Measurements from ENCODE around the gene MAPK8. TPM values are rescaled to one million over a fixed set of nuclear protein-coding genes. Genes with fewer than 3 reads are reported as not detected.
A peak's percentile ranks its signal among the peaks of the same experiment; 100 is the strongest.

The MAPK8 gene
- total and polyA plus RNA-seq, 2 donors: 22.6 to 62.1 TPM

DNA sequence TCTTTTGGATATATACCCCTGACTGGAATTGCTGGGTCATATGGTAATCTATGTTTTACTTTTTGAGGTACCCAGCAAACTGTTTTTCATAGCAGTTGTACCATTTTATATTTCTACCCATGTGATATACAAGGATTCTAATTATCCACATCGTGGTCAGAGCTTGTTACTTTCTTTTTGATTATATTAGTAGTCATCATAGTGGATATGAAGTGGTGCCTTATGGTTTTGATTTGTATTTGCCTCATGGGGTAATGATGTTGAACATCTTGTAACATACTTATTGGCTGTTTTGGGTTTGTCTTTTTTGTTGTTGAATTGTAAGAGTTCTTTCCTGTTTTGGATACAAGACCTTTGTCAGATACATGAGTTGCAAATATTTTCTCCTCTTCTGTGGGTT, 51.7 kb downstream of the MAPK8 start:
- H3K36me3 ChIP-seq (ENCODE audit: control insufficient read depth in 2 of 2, insufficient read depth in 2 of 2, low read length in 1 of 2): no peaks in the 10 kb centered on the region
- no peaks in the 10 kb centered on the region for H3K4me1 ChIP-seq (ENCODE audit: control insufficient read depth in 2 of 2, insufficient read depth in 2 of 2, low read length in 2 of 2)
- no peak overlapping the region for H3K4me3 ChIP-seq (ENCODE audit: low read length in 2 of 2)
- 95% methylated on average over 1 of the region's 1 CpG for WGBS
- peaks cover 0 to 8% of the 10 kb centered on the region in 2 donors for H3K9me3 ChIP-seq (ENCODE audit: control insufficient read depth in 2 of 2, insufficient read depth in 1 of 2, low read length in 1 of 2)
- no peaks in the 10 kb centered on the region for H3K27me3 ChIP-seq (ENCODE audit: control insufficient read depth in 2 of 2, insufficient read depth in 1 of 2, low read length in 1 of 2)
- no peak for DNase-seq (ENCODE audit: low read depth in 6 of 9, low spot score in 9 of 9)
- H3K27ac ChIP-seq (ENCODE audit: low read depth in 1 of 2, low read length in 1 of 2): no peak overlapping the region

GRCh38 chr10:48358838-48359237, 52.4 kb downstream of the MAPK8 start:
- no peak for DNase-seq (ENCODE audit: low read depth in 6 of 9, low spot score in 9 of 9)
- Histone ChIP-seq H3K27ac (ENCODE audit: low read depth in 1 of 2, low read length in 1 of 2) (no peak overlapping the region), H3K4me3 (ENCODE audit: low read length in 2 of 2) (no peak overlapping the region), H3K36me3 (ENCODE audit: control insufficient read depth in 2 of 2, insufficient read depth in 2 of 2, low read length in 1 of 2) (no peaks in the 10 kb centered on the region), H3K4me1 (ENCODE audit: control insufficient read depth in 2 of 2, insufficient read depth in 2 of 2, low read length in 2 of 2) (no peaks in the 10 kb centered on the region), H3K27me3 (ENCODE audit: control insufficient read depth in 2 of 2, insufficient read depth in 1 of 2, low read length in 1 of 2) (no peaks in the 10 kb centered on the region), H3K9me3 (ENCODE audit: control insufficient read depth in 2 of 2, insufficient read depth in 1 of 2, low read length in 1 of 2) (peaks cover 0 to 8% of the 10 kb centered on the region in 2 donors)
- WGBS: 96% methylated on average over 5 of the region's 5 CpGs

GRCh38 chr10:48361176-48361575, 54.7 kb downstream of the MAPK8 start:
- DNase-seq (ENCODE audit: low read depth in 6 of 9, low spot score in 9 of 9): no peak

GRCh38 chr10:48363617-48364355, 57.3 kb downstream of the MAPK8 start:
- Histone ChIP-seq H3K36me3 (ENCODE audit: control insufficient read depth in 2 of 2, insufficient read depth in 2 of 2, low read length in 1 of 2) (no peaks in the 10 kb centered on the region), H3K27ac (ENCODE audit: low read depth in 1 of 2, low read length in 1 of 2) (no peak overlapping the region), H3K4me3 (ENCODE audit: low read length in 2 of 2) (no peak overlapping the region), H3K9me3 (ENCODE audit: control insufficient read depth in 2 of 2, insufficient read depth in 1 of 2, low read length in 1 of 2) (no peaks in the 10 kb centered on the region), H3K4me1 (ENCODE audit: control insufficient read depth in 2 of 2, insufficient read depth in 2 of 2, low read length in 2 of 2) (no peaks in the 10 kb centered on the region), H3K27me3 (ENCODE audit: control insufficient read depth in 2 of 2, insufficient read depth in 1 of 2, low read length in 1 of 2) (no peaks in the 10 kb centered on the region)
- WGBS: 58% methylated on average over 5 of the region's 5 CpGs
- peak; percentile 16 to 80 (median 45) for DNase-seq (ENCODE audit: low read depth in 6 of 9, low spot score in 9 of 9)

More at GRCh38 chr10:48361176-48361575, 54.7 kb downstream of the MAPK8 start:
- Histone ChIP-seq H3K36me3 (ENCODE audit: control insufficient read depth in 2 of 2, insufficient read depth in 2 of 2, low read length in 1 of 2) (no peaks in the 10 kb centered on the region), H3K4me1 (ENCODE audit: control insufficient read depth in 2 of 2, insufficient read depth in 2 of 2, low read length in 2 of 2) (no peaks in the 10 kb centered on the region), H3K9me3 (ENCODE audit: control insufficient read depth in 2 of 2, insufficient read depth in 1 of 2, low read length in 1 of 2) (peaks cover 0 to 4% of the 10 kb centered on the region in 2 donors), H3K4me3 (ENCODE audit: low read length in 2 of 2) (no peak overlapping the region), H3K27me3 (ENCODE audit: control insufficient read depth in 2 of 2, insufficient read depth in 1 of 2, low read length in 1 of 2) (no peaks in the 10 kb centered on the region), H3K27ac (ENCODE audit: low read depth in 1 of 2, low read length in 1 of 2) (no peak overlapping the region)
- over 99% methylated on average over 2 of the region's 2 CpGs for WGBS

DNA sequence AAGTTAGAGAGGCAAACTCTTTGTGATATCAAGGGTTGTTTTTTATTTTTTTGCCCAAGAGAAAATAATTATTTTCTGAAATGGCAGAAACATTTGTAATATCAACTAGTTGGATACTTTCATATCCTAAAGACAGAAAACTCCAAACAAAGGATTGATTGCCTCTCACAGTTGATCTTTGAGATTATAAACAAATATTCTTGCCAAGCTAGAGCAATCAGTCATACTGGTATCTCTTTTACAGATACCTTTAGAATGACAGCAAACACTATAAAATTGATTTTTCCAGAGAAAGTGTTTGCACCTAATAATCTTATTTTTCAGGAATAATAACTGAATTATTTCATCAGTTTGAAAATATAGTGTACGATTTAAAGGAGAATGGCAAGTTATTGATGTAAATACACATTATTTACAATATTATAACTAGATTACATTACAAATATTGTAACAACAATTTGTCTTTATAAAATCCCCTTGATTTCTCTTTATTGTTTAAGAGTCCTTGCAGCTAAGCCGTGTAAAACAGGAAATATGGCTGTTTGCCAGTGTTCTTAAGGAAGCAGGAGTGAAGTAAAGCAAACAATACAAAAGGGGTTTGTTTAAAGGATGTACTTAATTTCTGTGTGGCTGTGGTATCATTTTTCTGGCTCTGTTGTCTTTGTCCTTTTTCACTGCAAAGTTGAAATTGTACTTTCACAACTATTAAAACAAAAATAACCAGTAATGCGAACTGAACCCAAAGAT, 58.4 kb downstream of the MAPK8 start:
- Histone ChIP-seq H3K36me3 (ENCODE audit: control insufficient read depth in 2 of 2, insufficient read depth in 2 of 2, low read length in 1 of 2) (no peaks in the 10 kb centered on the region), H3K9me3 (ENCODE audit: control insufficient read depth in 2 of 2, insufficient read depth in 1 of 2, low read length in 1 of 2) (no peaks in the 10 kb centered on the region), H3K4me1 (ENCODE audit: control insufficient read depth in 2 of 2, insufficient read depth in 2 of 2, low read length in 2 of 2) (no peaks in the 10 kb centered on the region), H3K4me3 (ENCODE audit: low read length in 2 of 2) (no peak overlapping the region), H3K27me3 (ENCODE audit: control insufficient read depth in 2 of 2, insufficient read depth in 1 of 2, low read length in 1 of 2) (no peaks in the 10 kb centered on the region), H3K27ac (ENCODE audit: low read depth in 1 of 2, low read length in 1 of 2) (no peak overlapping the region)
- 65% methylated on average over 3 of the region's 3 CpGs for WGBS
- DNase-seq (ENCODE audit: low read depth in 6 of 9, low spot score in 9 of 9): no peak

- WGBS: 99% methylated on average over 1 of the region's 1 CpG
- Histone ChIP-seq H3K9me3 (ENCODE audit: control insufficient read depth in 2 of 2, insufficient read depth in 1 of 2, low read length in 1 of 2) (no peaks in the 10 kb centered on the region), H3K4me3 (ENCODE audit: low read length in 2 of 2) (no peak overlapping the region), H3K4me1 (ENCODE audit: control insufficient read depth in 2 of 2, insufficient read depth in 2 of 2, low read length in 2 of 2) (no peaks in the 10 kb centered on the region), H3K36me3 (ENCODE audit: control insufficient read depth in 2 of 2, insufficient read depth in 2 of 2, low read length in 1 of 2) (no peaks in the 10 kb centered on the region), H3K27ac (ENCODE audit: low read depth in 1 of 2, low read length in 1 of 2) (no peak overlapping the region), H3K27me3 (ENCODE audit: control insufficient read depth in 2 of 2, insufficient read depth in 1 of 2, low read length in 1 of 2) (no peaks in the 10 kb centered on the region)
- DNase-seq (ENCODE audit: low read depth in 6 of 9, low spot score in 9 of 9): no peak
Observed at GRCh38 chr10:48365668-48366067, 59.2 kb downstream of the MAPK8 start.

DNA sequence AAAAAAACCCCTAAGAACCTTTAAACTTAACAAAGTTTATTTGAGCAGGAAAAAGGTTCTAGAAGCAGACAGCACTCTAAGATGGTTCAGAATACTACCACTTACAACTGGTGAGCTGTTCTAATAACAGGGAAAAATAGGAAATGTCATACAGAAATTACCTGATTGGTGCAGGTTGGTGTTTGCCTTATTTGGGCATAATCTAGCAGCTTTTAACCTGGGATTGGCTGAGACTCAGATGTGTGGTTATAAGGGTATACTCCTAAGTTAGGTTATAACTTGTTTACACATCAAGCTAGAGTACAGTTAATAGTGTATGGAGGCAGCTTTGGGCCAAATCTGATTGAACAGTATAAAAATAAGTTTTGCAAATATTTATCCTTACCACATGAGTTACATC, 59.8 kb downstream of the MAPK8 start:
- Histone ChIP-seq H3K4me3 (ENCODE audit: low read length in 2 of 2) (no peak overlapping the region), H3K9me3 (ENCODE audit: control insufficient read depth in 2 of 2, insufficient read depth in 1 of 2, low read length in 1 of 2) (no peaks in the 10 kb centered on the region), H3K27ac (ENCODE audit: low read depth in 1 of 2, low read length in 1 of 2) (no peak overlapping the region), H3K27me3 (ENCODE audit: control insufficient read depth in 2 of 2, insufficient read depth in 1 of 2, low read length in 1 of 2) (no peaks in the 10 kb centered on the region), H3K36me3 (ENCODE audit: control insufficient read depth in 2 of 2, insufficient read depth in 2 of 2, low read length in 1 of 2) (no peaks in the 10 kb centered on the region), H3K4me1 (ENCODE audit: control insufficient read depth in 2 of 2, insufficient read depth in 2 of 2, low read length in 2 of 2) (no peaks in the 10 kb centered on the region)
- no peak for DNase-seq (ENCODE audit: low read depth in 6 of 9, low spot score in 9 of 9)

GRCh38 chr10:48369501-48369900, 63.0 kb downstream of the MAPK8 start:
- no peak for DNase-seq (ENCODE audit: low read depth in 6 of 9, low spot score in 9 of 9)
- H3K36me3 ChIP-seq (ENCODE audit: control insufficient read depth in 2 of 2, insufficient read depth in 2 of 2, low read length in 1 of 2): no peaks in the 10 kb centered on the region

GRCh38 chr10:48377751-48378530, 71.5 kb downstream of the MAPK8 start:
- no peak overlapping the region for H3K4me3 ChIP-seq (ENCODE audit: low read length in 2 of 2)
- H3K9me3 ChIP-seq (ENCODE audit: control insufficient read depth in 2 of 2, insufficient read depth in 1 of 2, low read length in 1 of 2): no peaks in the 10 kb centered on the region
- 96% methylated on average over 2 of the region's 2 CpGs for WGBS
- H3K4me1 ChIP-seq (ENCODE audit: control insufficient read depth in 2 of 2, insufficient read depth in 2 of 2, low read length in 2 of 2): no peaks in the 10 kb centered on the region
- no peak overlapping the region for H3K27ac ChIP-seq (ENCODE audit: low read depth in 1 of 2, low read length in 1 of 2)
- no peaks in the 10 kb centered on the region for H3K36me3 ChIP-seq (ENCODE audit: control insufficient read depth in 2 of 2, insufficient read depth in 2 of 2, low read length in 1 of 2)
- H3K27me3 ChIP-seq (ENCODE audit: control insufficient read depth in 2 of 2, insufficient read depth in 1 of 2, low read length in 1 of 2): no peaks in the 10 kb centered on the region
- DNase-seq (ENCODE audit: low read depth in 6 of 9, low spot score in 9 of 9): no peak

More at GRCh38 chr10:48369501-48369900, 63.0 kb downstream of the MAPK8 start:
- H3K4me1 ChIP-seq (ENCODE audit: control insufficient read depth in 2 of 2, insufficient read depth in 2 of 2, low read length in 2 of 2): no peaks in the 10 kb centered on the region
- H3K27me3 ChIP-seq (ENCODE audit: control insufficient read depth in 2 of 2, insufficient read depth in 1 of 2, low read length in 1 of 2): no peaks in the 10 kb centered on the region
- H3K4me3 ChIP-seq (ENCODE audit: low read length in 2 of 2): no peak overlapping the region
- H3K9me3 ChIP-seq (ENCODE audit: control insufficient read depth in 2 of 2, insufficient read depth in 1 of 2, low read length in 1 of 2): no peaks in the 10 kb centered on the region
- no peak overlapping the region for H3K27ac ChIP-seq (ENCODE audit: low read depth in 1 of 2, low read length in 1 of 2)
